Peyer's patch (tissue), 4 donors: ENCODE measurements around the gene B3GNT3. TPM values are rescaled to one million over a fixed set of nuclear protein-coding genes. Genes with fewer than 3 reads are reported as not detected.

Experiments used
- DNase-seq, 3 donors: peaks; one replicate each; pipeline ENCODE4 v3.0.0-alpha.2; 2017 to 2019
- H3K27ac ChIP-seq, 4 donors: fragments of 200-600 bp; sonication (generic); one replicate each; pipeline ENCODE4 v1.5.1; 2016 to 2019
- H3K27me3 ChIP-seq, 2 donors: fragments of 200-600 bp; sonication (generic); one replicate each; pipeline ENCODE4 v1.5.1; 2019
- H3K36me3 ChIP-seq, 3 donors: fragments of 200-600 bp; sonication (generic); one replicate each; pipeline ENCODE4 v1.5.1; 2016 to 2019
- H3K4me1 ChIP-seq, 4 donors: fragments of 200-600 bp; sonication (generic); one replicate each; pipeline ENCODE4 v1.5.1; 2016 to 2019
- H3K4me3 ChIP-seq, 4 donors: fragments of 200-600 bp; sonication (generic); 1 replicate in 3 of 4; 2 replicates in 1 of 4; pipeline ENCODE4 v1.5.1; 2016 to 2019; ENCODE audit warnings: mild to moderate bottlenecking in 1 of 4
- H3K9me3 ChIP-seq, 4 donors: fragments of 200-600 bp; sonication (generic); one replicate each; pipeline ENCODE4 v1.5.1; 2016 to 2019; ENCODE audit warnings: mild to moderate bottlenecking in 1 of 4
- CTCF ChIP-seq, 6 experiments: fragments of 450-650 bp in 4 of 6; fragments of 200-600 bp in 2 of 6; sonication (generic) in 1 of 6; IDR thresholded peaks; one replicate each; pipeline ENCODE4 v1.5.1; 2017 to 2019; ENCODE audit warnings: antibody characterized with exemption in 6 of 6, mild to moderate bottlenecking in 3 of 6, moderate library complexity in 1 of 6
- POLR2A ChIP-seq, 2 donors: fragments of 450-650 bp; IDR thresholded peaks; one replicate each; pipeline ENCODE4 v1.5.1; 2017; ENCODE audit warnings: antibody characterized with exemption in 2 of 2, mild to moderate bottlenecking in 2 of 2, moderate library complexity in 2 of 2
- total RNA-seq, 4 donors: library from RNA; depleted of rRNA; stranded (reverse); fragments of >200 nt; gene quantifications; one replicate each; pipeline ENCODE4 v1.1.0, GENCODE V29; 2016

B3GNT3 gene
- total RNA-seq, 4 donors from 2014 or later, result 13.2 to 154 (median 127) TPM

- Histone ChIP-seq H3K27me3 (no peaks in the 10 kb centered on the region), H3K27ac (no peak overlapping the region), H3K4me1 (no peaks in the 10 kb centered on the region), H3K4me3 (no peak overlapping the region), H3K9me3 (no peaks in the 10 kb centered on the region), H3K36me3 (peaks cover 0 to 35% (median 0%) of the 10 kb centered on the region in 3 donors)
- TF ChIP-seq CTCF (IDR thresholded peaks at IDR 0.05) (no peak), POLR2A (IDR thresholded peaks at IDR 0.05) (no peak)
- no peak for DNase-seq
Observed at GRCh38 chr19:17811681-17812080, 16.7 kb downstream of the B3GNT3 start.

GRCh38 chr19:17812099-17812498, 17.2 kb downstream of the B3GNT3 start:
- H3K4me3 ChIP-seq, result no peak overlapping the region
- no peaks in the 10 kb centered on the region for H3K27me3 ChIP-seq
- no peak for TF ChIP-seq POLR2A (IDR thresholded peaks at IDR 0.05)
- no peak for TF ChIP-seq CTCF (IDR thresholded peaks at IDR 0.05)
- peaks cover 0 to 35% (median 0%) of the 10 kb centered on the region in 3 donors for H3K36me3 ChIP-seq
- no peaks in the 10 kb centered on the region for H3K9me3 ChIP-seq
- H3K27ac ChIP-seq, result no peak overlapping the region
- H3K4me1 ChIP-seq, result no peaks in the 10 kb centered on the region
- no peak for DNase-seq

- Histone ChIP-seq H3K4me1 (no peaks in the 10 kb centered on the region), H3K9me3 (no peaks in the 10 kb centered on the region), H3K36me3 (no peaks in the 10 kb centered on the region), H3K27me3 (no peaks in the 10 kb centered on the region), H3K4me3 (no peak overlapping the region), H3K27ac (no peak overlapping the region)
- DNase-seq, result no peak
- TF ChIP-seq CTCF (IDR thresholded peaks at IDR 0.05) (no peak), POLR2A (IDR thresholded peaks at IDR 0.05) (no peak)
Observed at GRCh38 chr19:17817668-17818363, 22.9 kb downstream of the B3GNT3 start.

GRCh38 chr19:17821190-17821589, 26.3 kb downstream of the B3GNT3 start, which contains the start of gene INSL3:
INSL3 (minus strand) TSS chr19:17821519; CDS start chr19:17821506, 13 bp downstream.
- no peaks in the 10 kb centered on the region for H3K9me3 ChIP-seq
- H3K27ac ChIP-seq, result no peak within 1 kb of the TSS
- DNase-seq, result no peak
- no peaks in the 10 kb centered on the region for H3K36me3 ChIP-seq
- no peak within 1 kb of the TSS for H3K4me3 ChIP-seq
- H3K4me1 ChIP-seq, result no peaks in the 10 kb centered on the region
- no peaks in the 10 kb centered on the region for H3K27me3 ChIP-seq
- no peak for TF ChIP-seq POLR2A (IDR thresholded peaks at IDR 0.05)
- TF ChIP-seq CTCF (IDR thresholded peaks at IDR 0.05), result no peak

GRCh38 chr19:17824339-17824738, 29.4 kb downstream of the B3GNT3 start:
- Histone ChIP-seq H3K27me3 (no peaks in the 10 kb centered on the region), H3K36me3 (no peaks in the 10 kb centered on the region), H3K4me1 (no peaks in the 10 kb centered on the region), H3K9me3 (no peaks in the 10 kb centered on the region), H3K27ac (no peak overlapping the region), H3K4me3 (no peak overlapping the region)
- no peak for DNase-seq
- TF ChIP-seq CTCF (IDR thresholded peaks at IDR 0.05) (no peak), POLR2A (IDR thresholded peaks at IDR 0.05) (no peak)
